Ovary (tissue), 9 donors: Measurements from ENCODE around the gene CRCP. TPM values are rescaled to one million over a fixed set of nuclear protein-coding genes. Genes with fewer than 3 reads are reported as not detected.
"Not testable (repeated sequence)": the region's sequence is repeated elsewhere in the genome, so short reads cannot be mapped to it uniquely, and the experiment has no call there.

Experiments
- DNase-seq, 5 donors: peaks; one replicate each; pipeline ENCODE4 v3.0.0-alpha.2; 2019 to 2020
- H3K27ac ChIP-seq, 2 donors: fragments of 200-600 bp; one replicate each; pipeline versions ENCODE4 v1.5.1 to v1.8.0; 2019 to 2022
- H3K27me3 ChIP-seq: fragments of 200-600 bp; one replicate; pipeline ENCODE4 v1.8.0; 2022
- H3K36me3 ChIP-seq: fragments of 200-600 bp; sonication (generic); one replicate; pipeline ENCODE4 v1.5.1; 2019
- H3K4me1 ChIP-seq: one replicate; pipeline ENCODE4 v1.8.1; 2013; ENCODE audit warnings: mild to moderate bottlenecking, moderate library complexity; ENCODE audit not compliant: insufficient read depth
- H3K4me3 ChIP-seq: fragments of 200-600 bp; sonication (generic); one replicate; pipeline ENCODE4 v1.5.1; 2017
- H3K9me3 ChIP-seq, 2 donors: fragments of 200-600 bp in 1 of 2; sonication (generic) in 1 of 2; one replicate each; pipeline versions ENCODE4 v1.5.1 to v1.8.1; 2013 to 2019; ENCODE audit warnings: mild to moderate bottlenecking in 1 of 2, moderate library complexity in 1 of 2
- EP300 ChIP-seq: sonication (generic); formaldehyde crosslinking; IDR thresholded peaks from one replicate; pipeline ENCODE4 v1.6.1; 2017; ENCODE audit warnings: antibody characterized with exemption
- POLR2A ChIP-seq: fragments of 450-650 bp; IDR thresholded peaks from one replicate; pipeline ENCODE4 v1.6.1; 2017; ENCODE audit warnings: antibody characterized with exemption, mild to moderate bottlenecking, moderate library complexity
- WGBS, 3 donors: extraction: QIAGEN DNeasy Blood & Tissue Kit in 1 of 3; methylation state at CpG; one replicate each; pipeline versions ENCODE4 v1.1.5 to v1.1.7; 2013 to 2017; 5-methylcytosine and 5-hydroxymethylcytosine counted together
- intact Hi-C, 4 donors: fragments of 100-400 bp; cut with DNase I; formaldehyde crosslinking; loops; one replicate each; pipeline versions ENCODE4 v1.11.0 to v1.15.1; 2022 to 2023
- polyA plus RNA-seq, 2 donors: library from polyadenylated mRNA; stranded (reverse); fragments of 200-250 nt in 1 of 2; fragments of 350-450 nt in 1 of 2; fragmentation: Illumina TruSeq in 1 of 2; extraction: RNeasy Lipid Tissue Mini Kit (QIAGEN cat#74804) in 1 of 2; gene quantifications; one replicate each; pipeline ENCODE4 v1.2.3, GENCODE V29; 2013 to 2014
- total RNA-seq, 7 donors: library from RNA; depleted of rRNA in 2 of 7; stranded (reverse); fragments of >200 nt in 2 of 7; fragmentation: NEBNext Ultra II Directional in 3 of 7; extraction: Animal tissue kit (Norgen Biotek cat#: 25700) in 3 of 7; gene quantifications; one replicate each; pipeline versions ENCODE4 v1.1.0 to v1.2.4, GENCODE V29; 2016 to 2023
- TF ChIP-seq, protein P1 (sequence below), 3 donors: fragments of 450-650 bp in 2 of 3; fragments of 200-600 bp in 1 of 3; IDR thresholded peaks; one replicate each; pipeline versions ENCODE4 v1.5.1 to v1.8.0; 2016 to 2022; ENCODE audit warnings: antibody characterized with exemption in 3 of 3, mild to moderate bottlenecking in 1 of 3
- donor health status: DM: no; HTN: no; CAD: no; lungs with moderate emphysema.
- donor health status: DM: no; HTN: no; CAD: no.
- donor health status: Bipolar disorder and iron deficiency.
- donor health status: DM: yes; HTN: yes; CAD: no.
- donor health status: DM: no; HTN: no; CAD: no.
- donor health status: DM: yes; HTN: yes; CAD: no.

CRCP gene
- total and polyA plus RNA-seq, 9 donors, result 23.2 to 46.8 (median 29.1) TPM

DNA sequence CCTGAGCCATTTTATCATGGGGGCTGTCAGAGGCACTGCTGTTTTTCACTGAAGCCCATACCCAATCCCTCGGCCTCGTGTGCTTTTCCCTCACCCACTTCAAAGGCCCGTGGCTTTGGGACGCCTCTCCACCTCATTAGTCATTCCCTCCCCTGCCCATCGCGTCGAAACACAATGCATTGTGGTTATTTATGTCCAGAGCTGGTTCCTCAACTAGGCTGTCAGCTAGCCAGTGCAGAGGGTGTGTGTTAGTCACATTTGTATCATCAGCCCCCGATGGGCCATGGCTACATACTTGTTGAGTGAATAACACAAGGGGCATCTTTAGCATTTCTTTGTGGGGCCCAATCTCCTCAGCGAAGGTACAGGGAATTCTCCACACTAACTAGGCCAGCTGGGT, 3.8 kb upstream of the CRCP start:
- TF ChIP-seq, protein P1, sequence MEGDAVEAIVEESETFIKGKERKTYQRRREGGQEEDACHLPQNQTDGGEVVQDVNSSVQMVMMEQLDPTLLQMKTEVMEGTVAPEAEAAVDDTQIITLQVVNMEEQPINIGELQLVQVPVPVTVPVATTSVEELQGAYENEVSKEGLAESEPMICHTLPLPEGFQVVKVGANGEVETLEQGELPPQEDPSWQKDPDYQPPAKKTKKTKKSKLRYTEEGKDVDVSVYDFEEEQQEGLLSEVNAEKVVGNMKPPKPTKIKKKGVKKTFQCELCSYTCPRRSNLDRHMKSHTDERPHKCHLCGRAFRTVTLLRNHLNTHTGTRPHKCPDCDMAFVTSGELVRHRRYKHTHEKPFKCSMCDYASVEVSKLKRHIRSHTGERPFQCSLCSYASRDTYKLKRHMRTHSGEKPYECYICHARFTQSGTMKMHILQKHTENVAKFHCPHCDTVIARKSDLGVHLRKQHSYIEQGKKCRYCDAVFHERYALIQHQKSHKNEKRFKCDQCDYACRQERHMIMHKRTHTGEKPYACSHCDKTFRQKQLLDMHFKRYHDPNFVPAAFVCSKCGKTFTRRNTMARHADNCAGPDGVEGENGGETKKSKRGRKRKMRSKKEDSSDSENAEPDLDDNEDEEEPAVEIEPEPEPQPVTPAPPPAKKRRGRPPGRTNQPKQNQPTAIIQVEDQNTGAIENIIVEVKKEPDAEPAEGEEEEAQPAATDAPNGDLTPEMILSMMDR (IDR thresholded peaks at IDR 0.05), result no peak
- TF ChIP-seq POLR2A, result no peak
- TF ChIP-seq EP300, result no peak
- 50 to 58% (median 54%) methylated on average over 9 of the region's 9 CpGs for WGBS, 3 donors

DNA sequence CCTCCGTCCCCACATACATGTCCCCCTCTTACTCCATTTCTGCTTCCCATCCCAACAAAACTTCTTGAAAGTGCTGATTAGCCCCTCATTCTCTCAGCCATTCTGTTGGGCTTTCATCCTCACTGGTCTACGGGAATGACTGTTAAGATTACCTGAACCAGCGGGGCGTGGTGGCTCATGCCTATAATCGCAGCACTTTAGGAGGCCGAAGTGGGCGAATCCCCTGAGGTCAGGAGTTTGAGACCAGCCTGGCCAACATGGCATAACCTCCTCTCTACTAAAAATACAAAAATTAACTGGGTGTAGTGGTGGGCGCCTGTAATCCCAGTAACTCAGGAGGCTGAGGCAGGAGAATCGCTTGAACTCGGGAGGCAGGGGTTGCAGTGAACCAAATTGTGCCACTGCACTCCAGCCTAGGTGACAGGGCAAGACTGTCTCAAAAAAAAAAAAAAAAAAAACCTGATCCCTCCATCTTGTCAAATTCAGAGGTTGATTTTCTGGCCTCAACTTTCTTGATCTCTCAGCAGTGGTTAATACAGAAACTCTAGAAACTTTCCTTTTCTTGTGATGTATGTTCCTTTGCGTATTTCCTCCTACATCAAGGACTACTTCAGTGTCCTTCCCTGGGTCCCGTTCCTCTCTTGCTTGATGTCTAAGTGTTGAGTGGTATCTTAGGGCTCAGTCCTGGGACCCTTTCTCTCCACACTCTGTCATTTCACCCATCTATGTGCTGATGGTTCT, 2.2 kb downstream of the CRCP start:
- H3K4me1 ChIP-seq, result peaks cover 12% of the 10 kb centered on the region
- H3K36me3 ChIP-seq, H3K4me3 ChIP-seq, intact Hi-C loops, H3K9me3 ChIP-seq, H3K27ac ChIP-seq, H3K27me3 ChIP-seq: not testable (repeated sequence)
- peak in 1 of 5 donors; percentile 11 for DNase-seq
- 95% methylated on average over 12 of the region's 12 CpGs for WGBS, 3 donors

More for the DNA sequence above, 3.8 kb upstream of the CRCP start:
- Histone ChIP-seq H3K27me3 (no peaks in the 10 kb centered on the region), H3K9me3 (no peaks in the 10 kb centered on the region), H3K4me3 (no peak overlapping the region), H3K27ac (no peak overlapping the region), H3K36me3 (no peaks in the 10 kb centered on the region), H3K4me1 (peaks cover 2% of the 10 kb centered on the region)
- intact Hi-C loops, result no loop called here
- DNase-seq, result no peak

DNA sequence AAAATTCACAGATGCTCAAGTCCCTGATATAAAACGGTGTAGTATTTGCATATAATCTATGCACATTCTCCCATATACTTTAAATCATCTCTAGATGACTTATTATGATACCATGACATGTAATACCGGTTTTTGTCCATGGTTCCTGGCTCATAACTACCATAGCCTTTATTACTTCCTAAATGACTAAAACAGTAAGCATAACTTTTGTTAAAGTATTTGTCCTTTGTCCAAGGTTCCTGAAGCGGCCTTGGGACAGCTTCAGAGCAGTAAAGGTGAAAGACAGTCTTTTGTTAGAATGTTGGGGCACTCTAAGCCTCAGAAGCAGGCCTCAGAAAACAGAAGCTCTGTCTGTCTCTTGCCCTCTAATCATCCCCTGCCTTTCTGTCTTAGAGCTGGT, 4.0 kb downstream of the CRCP start:
- Histone ChIP-seq H3K36me3 (no peaks in the 10 kb centered on the region), H3K27me3 (no peaks in the 10 kb centered on the region), H3K4me3 (no peak overlapping the region), H3K4me1 (peaks cover 12% of the 10 kb centered on the region), H3K27ac (no peak overlapping the region), H3K9me3 (no peaks in the 10 kb centered on the region)
- no peak for DNase-seq
- TF ChIP-seq POLR2A, result no peak
- TF ChIP-seq, protein P1 (IDR thresholded peaks at IDR 0.05), result no peak
- no peak for TF ChIP-seq EP300
- intact Hi-C loops, result no loop called here
- WGBS, 3 donors, result 65 to 71% (median 69%) methylated on average over 3 of the region's 3 CpGs

DNA sequence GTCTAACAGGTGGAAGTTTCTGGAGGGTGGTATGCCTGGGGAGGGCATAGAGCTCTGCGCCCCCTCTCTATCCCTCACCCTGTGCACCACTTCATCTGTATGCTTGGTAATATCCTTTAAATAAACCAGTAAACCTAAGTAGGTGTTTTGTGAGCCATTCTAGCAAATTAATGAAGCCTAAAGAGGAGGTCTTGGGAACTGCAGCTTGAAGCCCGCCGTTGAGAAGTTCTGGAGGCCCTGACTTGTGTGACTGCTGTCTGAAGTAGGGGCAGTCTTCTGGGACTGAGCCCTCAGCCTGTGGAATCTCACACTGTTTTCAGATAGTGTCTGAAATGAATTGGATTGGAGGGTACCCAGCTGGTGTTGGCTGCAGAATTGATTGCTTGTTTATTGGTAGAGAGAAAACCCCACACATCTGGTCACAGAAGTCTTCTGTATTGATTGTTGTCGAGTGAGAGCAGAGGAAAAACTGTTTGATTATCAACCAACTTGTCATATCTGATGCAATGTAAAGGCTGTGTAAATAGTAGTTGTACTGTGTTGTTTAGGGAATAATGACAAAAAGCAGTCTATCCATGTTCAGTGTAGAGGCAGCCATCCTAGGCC, 4.7 kb downstream of the CRCP start:
- 84 to 85% (median 84%) methylated on average over 4 of the region's 4 CpGs for WGBS, 3 donors
- TF ChIP-seq, protein P1 (IDR thresholded peaks at IDR 0.05), result no peak
- no peak for TF ChIP-seq POLR2A
- no peak for TF ChIP-seq EP300
- H3K27ac ChIP-seq, result no peak overlapping the region
- no peaks in the 10 kb centered on the region for H3K36me3 ChIP-seq
- no peak overlapping the region for H3K4me3 ChIP-seq
- DNase-seq, result no peak
- H3K27me3 ChIP-seq, result no peaks in the 10 kb centered on the region
- H3K9me3 ChIP-seq, result no peaks in the 10 kb centered on the region
- intact Hi-C loops, result no loop called here
- peaks cover 12% of the 10 kb centered on the region for H3K4me1 ChIP-seq

DNA sequence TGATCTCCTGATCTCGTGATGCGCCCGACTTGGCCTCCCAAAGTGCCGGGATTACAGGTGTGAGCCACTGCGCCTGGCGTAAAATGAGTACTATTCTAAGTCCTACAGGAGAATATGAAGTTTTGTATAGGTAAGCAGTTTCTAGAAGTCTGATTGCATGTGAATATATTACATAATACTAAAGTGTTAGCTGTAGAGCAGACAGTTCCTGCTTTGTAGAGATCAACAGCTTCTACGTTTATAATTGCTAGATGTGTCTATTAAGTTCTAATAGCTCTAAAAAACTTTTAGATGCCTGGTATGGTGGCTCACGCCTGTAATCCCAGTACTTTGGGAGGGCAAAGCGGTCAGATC, 8.5 kb downstream of the CRCP start:
- no peaks in the 10 kb centered on the region for H3K36me3 ChIP-seq
- no peak overlapping the region for H3K27ac ChIP-seq
- intact Hi-C loops, result no loop called here
- H3K27me3 ChIP-seq, result no peaks in the 10 kb centered on the region
- 92 to 96% (median 96%) methylated on average over 9 of the region's 9 CpGs for WGBS, 3 donors
- TF ChIP-seq, protein P1 (IDR thresholded peaks at IDR 0.05), result no peak
- no peak for TF ChIP-seq POLR2A
- TF ChIP-seq EP300, result no peak
- no peaks in the 10 kb centered on the region for H3K9me3 ChIP-seq
- peaks cover 7% of the 10 kb centered on the region for H3K4me1 ChIP-seq
- no peak overlapping the region for H3K4me3 ChIP-seq
- DNase-seq, result no peak

DNA sequence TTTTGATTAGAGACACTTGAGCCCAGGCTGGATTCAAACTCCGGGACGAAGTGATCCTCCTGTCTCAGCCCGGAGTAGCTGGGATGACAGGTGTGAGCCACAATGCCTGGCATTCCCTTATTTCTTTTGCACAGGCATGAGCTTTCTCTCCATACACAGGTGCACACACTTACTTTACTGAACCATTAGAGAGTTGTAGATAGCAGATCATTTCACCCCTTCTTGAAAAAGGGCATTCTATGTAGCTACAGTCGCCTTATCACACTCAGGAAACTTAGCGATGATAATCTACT, 9.9 kb downstream of the CRCP start:
- H3K4me1 ChIP-seq, H3K27ac ChIP-seq, H3K27me3 ChIP-seq, H3K36me3 ChIP-seq, DNase-seq, H3K9me3 ChIP-seq, intact Hi-C loops, H3K4me3 ChIP-seq: not testable (repeated sequence)
- 70 to 76% (median 71%) methylated on average over 5 of the region's 5 CpGs for WGBS, 3 donors
